ENCODE results near the gene CDH6.
"Not testable (repeated sequence)": the region's sequence is repeated elsewhere in the genome, so short reads cannot be mapped to it uniquely, and the experiment has no call there.

CDH6 gene

DNA sequence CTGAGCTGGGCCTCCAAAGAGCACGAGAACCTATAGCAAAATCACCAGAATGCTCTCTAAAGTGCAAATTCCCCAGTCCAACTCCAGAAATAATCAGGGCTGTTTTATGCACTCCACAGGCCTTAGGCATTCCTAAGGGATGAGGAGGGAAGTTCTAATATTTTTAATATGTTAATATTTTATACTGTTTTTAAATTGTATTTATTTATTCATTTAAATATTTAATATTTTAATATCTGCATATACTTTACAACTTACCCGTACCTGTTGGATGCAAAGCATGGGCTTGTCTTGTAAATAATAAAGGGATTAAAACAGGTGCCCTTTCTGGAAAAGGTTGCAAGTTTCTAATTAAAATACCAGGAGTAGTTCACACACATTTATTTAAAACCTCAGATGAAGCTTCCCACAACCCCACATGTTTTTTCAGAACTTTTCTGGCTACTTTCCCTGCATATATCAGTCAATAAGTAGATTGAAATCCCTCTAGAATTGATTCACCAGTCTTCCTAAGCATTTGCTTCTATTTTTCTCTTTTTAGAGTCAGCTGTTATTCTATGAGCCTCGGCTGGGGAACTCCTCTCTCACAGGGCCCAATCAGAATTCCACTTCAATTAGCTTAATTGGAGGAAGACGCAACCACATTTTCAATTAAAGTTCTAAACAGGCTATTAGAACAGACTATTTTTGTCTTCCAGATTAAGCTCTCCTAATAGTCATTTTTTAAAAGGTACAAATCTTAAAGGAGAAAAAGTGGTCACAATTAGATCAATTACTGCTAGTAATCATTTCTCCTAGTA is 140.8 kb downstream of the CDH6 start:
- DNase-seq = no peak

DNA sequence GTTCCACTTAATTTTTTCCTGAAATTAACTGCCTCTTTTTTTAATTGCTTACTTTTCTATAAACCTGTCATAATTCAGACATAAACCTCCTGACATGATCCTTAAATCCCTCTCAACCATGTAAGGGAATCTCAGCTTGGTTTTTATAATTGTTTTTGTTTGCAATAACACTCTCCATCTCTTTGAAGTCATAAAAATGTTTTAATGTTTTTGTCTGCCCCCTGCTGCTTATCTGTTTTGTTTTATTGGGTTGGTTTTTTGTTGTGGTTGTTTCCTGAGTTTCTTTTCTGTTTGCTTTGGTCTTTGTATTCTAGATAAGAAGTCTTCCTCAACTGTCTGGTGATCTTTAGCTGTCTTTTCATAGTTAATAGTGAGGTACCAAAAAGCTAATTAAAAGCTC is 142.0 kb downstream of the CDH6 start:
- DNase-seq = no peak

DNA sequence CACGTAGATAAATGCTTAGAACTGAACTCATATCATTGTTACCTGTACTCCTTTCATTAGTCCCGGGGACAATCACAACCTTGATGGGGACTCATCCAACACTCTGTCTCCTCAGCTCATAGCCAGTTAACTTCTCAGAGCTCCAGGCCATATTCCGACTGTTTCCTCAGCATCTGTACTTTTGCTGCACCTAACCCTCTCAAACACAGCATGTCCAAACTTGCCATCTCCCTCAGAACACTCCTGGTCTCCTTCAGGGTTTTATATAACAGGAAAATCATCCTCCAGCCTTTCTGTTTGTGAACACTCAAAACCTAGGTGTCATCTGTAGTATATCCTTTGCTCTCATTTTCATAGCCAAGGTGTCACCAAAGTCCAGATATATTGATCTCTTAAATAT is 150.5 kb downstream of the CDH6 start:
- DNase-seq = no peak

DNA sequence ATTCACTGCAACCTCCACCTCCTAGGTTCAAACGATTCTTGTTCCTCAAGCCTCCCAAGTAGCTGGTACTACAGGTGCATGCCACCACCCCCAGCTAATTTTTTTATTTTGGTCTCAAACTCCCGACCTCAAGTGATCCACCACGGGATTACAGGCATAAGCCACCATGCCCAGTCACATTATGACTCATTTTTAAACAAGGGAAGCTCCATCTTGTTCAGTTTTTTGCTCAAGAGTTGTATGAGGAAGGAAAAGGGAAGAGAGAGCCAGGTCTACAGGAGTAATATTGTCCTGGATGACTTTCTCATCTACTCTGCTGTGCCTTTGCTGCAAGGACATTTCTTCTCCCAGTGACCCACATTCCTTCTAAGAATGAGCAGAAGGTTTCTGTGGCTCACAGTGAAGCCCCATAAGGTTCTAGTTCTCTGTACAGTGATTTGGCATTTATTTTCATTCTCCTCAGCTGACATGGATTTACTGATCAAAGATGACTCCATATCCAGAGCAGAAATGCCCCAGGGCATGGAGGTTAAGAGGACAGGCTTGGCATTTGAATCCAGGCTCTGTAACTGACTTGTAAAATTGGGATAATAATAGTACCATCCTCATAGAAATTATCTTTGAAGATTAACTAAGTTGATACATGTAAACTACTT is 153.5 kb downstream of the CDH6 start:
- no peak for DNase-seq

DNA sequence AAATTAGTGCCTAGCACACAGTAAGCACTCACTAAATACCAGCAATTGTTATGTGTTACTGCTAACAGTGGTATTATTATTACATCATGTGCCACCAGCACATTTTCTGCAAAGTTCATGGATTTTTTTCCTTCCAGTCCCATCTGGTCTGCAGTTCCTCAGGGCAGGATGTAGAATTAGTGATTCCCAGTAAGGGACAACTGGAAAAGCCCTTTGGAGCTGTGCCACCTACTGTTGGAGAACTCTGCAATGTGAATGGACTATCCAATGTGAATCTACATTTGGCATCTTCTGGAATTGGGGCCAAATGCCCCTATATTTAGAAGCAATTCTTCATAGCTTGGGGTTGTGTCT is 154.0 kb downstream of the CDH6 start:
- DNase-seq = no peak

DNA sequence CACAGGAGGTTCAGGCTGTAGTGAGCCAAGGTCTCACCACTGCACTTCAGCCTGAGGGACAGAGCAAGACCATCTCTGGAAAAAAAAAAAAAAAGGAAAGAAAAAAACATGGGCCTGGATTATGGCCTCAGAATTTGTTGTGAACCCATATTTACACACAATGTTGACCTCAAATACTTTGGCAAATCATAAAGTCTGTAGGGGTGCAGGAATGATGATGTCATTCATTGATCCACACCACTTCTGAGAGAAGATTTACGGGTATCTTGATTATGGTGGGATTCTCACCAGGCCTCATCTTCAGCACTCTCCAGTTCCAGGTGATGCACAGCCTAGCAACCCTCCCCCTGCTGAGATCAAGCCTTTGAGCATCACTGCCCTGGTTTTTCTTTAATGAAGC is 156.9 kb downstream of the CDH6 start:
- DNase-seq = no peak

DNA sequence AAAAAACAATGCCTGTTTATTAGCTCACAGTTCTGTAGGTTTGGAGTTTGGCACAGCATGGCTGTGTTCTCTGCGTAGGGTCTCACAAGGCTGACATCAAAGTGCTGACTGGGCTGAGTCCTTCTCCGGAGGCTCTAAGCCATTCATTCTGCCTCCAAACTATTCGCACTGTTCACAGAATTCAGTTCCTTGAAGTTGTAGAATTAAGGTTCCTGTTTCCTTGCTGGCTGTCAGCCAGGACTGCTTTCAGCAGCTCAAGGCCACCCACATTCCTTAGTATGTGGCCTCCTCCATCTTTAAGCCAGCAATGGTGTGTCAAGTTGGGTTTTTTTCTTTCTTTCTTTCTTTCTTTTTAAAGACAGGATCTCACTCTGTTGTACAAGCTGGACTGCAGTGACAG is 161.9 kb downstream of the CDH6 start:
- DNase-seq = no peak

DNA sequence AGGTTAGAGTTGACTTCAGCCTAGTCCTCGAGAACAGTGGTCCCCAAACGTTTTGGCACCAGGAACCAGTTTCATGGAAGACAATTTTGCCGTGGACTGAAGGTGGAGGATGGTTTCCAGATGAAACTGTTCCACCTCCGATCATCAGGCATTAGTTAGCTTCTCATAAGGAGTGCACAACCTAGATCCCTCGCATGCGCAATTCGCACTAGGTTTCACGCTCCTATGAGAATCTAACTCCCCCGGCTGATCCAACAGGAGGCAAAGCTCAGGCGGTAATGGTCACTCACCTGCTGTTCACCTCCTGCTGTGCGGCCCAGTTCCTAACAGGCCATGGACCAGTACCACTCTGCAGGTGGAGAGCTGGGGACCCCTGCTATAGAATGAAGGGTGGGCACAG is 163.6 kb downstream of the CDH6 start:
- DNase-seq = no peak

DNA sequence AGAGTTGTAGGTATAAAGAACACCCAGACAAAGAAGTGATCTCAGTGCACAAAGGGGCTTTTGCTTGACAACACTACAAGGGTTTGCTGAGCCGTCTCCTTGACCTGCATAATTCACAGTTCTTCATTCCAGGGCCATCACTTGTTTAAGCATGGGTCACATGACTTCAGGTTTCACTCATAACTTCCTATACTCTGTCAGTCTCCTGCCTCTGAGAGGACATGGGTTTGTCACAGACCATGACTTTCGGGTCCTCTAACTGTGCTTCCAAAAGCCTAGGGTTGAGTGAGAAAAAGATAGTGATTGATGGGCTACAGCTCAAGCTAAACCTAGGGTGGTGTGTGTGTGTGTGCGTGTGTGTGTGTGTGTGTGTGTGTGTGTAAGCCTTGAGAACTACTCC is 166.4 kb downstream of the CDH6 start:
- DNase-seq = no peak

DNA sequence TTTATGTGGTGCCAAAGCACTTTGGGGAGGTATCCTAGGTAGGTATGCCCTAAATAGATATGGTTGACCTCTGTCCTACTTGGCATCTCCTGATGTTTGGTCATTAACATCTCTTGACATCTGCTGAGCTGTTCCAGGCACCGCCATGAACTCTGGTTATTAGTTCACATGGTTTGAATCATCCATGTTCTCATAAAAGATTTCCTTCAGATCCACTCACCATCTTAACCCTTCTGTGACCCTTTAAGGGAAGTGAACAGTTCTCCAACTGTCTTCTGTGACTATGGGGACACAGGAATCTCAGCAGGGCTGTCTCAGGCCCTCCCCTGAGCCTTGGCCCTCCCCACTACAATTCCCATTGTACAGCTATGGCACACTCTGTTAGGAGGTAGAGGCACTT is 167.7 kb downstream of the CDH6 start:
- DNase-seq = no peak

DNA sequence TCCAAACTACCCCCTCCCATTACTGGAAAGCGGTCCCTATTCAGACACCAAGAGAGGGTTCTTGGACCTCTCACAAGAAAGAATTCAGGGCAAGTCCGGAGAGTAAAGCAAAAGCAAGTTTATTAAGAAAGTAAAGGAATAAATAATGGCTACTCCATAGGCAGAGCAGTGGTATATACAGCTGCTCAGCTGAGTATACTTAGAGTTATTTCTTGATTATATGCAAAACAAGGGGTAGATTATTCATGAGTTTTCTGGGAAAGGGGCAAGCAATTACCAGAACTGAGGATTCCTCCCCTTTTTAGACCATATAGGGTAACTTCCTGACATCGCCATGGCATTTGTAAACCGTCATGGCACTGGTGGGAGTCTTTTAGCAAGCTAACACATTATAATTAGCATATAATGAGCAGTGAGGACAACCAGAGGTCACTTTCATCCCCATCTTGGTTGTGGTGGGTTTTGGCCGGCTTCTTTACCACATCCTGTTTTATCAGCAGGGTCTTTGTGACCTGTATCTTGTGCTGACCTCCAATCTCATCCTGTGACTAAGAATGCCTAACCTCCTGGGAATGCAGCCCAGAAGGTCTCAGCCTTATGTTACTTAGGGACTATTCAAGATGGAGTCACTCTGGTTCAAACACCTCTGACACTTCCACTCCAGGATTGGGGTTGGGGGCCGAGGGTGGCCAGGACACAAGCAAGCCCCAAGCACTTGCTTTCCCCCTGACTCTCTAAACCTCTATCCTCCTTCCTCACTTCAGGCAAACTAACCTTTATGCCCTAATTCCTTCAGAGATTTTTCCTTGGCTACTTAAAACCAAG is 168.4 kb downstream of the CDH6 start:
- not testable (repeated sequence) for DNase-seq

DNA sequence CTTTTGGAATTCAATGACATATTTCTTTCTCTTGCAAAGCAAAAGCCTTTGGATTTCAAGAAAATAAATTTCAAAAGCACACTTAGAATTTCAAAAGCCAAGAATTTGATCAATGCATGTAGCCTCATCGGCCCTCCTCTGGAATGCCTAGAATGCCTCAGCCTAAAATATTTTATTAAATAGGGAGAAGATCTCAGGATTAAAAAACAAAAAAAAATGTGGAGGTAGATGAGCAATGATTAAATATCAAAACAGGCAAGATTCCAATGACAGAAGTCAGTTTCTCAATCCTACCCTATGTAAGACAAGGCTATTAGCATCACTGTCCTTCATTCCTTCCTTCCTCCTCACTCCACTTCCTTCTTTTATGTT is 169.0 kb downstream of the CDH6 start:
- no peak for DNase-seq

DNA sequence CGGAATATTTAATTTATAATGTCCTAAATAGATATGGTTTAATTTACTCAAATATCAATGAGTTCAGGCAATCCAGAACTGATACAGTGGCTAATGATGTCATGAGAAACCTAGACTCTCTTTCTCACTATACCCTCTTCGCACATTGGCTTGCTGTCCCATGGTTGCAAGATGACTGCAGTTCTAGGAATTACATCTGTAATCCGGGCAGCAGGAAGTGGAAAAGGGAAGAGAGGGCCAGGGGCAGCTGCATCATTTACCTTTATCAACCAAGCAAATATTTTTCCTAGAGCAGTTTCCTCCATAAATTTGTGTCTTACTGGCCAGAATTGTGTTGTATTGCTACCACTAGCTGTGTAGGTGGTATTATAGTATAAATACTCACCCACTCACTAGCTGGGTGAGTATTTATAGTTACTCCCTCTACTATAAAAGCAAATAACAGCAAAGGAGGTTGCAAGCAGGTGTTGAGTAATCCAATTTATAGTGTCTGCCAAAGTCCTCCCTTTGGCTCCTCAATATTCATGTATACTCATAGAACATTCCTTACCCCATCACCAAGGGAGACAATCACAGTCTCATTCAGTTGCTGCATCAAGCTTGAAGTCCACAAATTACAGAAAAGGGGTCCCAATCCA is 169.6 kb downstream of the CDH6 start:
- no peak for DNase-seq

DNA sequence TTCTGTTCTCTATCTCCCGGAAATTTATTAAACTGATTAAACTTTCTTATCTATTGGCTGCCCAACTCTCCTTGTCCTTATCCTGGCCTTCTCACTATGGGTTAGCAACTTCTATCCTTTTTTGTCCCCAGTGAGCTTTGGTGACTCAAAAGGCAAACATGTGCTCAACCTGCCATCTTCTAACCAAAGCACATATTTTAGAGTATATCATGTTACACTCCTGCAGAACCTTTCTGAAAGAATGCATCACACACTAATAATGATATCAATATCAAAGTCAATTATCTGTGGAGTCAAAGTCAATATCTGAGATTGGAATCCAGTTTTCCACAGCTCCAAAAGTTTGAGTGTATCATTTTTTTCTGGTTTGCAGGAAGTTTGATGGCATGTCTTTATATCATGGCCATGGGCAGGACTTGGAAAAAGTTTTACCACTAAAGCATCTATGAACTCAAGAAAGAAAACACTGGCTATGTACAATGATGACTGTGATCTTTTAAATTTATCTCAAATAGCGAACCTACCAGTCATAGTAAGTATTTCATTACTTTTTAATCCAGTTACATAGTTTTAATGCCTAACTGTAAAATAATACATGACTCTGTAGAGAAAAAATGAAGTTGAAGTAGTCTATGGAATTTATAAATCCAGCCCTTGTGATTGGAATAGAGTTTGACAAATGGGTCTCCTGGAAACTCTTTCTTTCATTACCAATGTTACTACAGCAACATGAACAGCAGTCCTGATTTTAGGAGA is 171.6 kb downstream of the CDH6 start:
- DNase-seq = no peak

DNA sequence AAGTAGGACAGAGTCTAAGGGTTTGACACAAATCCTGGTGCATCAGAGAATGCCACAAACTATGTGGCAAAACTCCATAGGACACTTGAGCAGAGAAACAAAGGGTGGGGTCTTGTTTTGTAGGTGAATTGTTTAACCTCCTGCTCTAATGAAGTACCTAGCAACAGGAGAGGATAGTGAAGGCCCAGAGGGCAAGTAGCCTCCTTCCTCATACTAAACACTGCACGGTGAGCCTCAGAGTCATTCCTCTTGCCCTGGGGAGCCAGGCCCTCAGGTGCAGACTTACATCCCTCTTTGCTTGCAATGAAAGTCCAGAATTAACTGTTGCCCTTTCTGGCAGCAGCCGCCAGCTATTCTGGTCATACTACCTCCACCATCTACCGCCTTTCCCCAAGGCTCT is 172.3 kb downstream of the CDH6 start:
- DNase-seq = no peak

DNA sequence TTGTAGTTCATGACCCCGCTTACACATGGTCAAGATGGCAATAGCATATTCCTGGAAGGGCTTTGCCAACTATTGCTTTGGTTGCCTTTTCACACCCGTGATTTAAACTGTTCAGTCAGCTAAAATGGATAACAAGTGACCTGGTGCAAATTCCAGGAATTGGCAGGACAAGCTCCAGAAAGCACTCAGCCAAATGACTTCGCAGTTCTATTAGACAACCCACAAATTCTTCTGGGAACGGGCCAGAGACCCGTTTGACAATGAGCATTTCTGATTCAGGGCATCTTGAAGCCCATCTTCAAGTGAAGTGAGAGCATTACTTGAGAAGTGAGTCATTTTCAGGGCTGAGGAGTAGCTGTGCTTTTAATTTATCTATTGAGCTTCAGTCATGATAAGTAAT is 173.5 kb downstream of the CDH6 start:
- no peak for DNase-seq

DNA sequence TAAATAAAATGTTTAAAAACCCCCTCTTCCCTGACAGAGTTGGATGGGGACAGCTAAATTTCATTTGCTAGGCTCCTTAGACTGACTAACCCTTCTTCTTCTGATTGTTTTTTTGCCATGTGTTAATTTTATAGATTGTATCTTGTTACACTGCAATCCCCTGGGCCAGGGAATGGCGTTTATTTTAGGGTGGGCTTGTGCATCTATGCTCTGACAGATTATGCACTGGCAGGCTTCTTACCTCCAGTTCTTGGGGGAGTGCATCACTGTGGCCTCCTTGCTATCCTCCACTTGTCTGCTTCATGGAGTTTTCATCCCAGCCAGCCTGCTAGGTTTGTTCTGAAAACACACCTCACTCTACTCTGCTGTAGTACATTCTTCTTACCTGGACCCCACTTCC is 178.6 kb downstream of the CDH6 start:
- DNase-seq = no peak

DNA sequence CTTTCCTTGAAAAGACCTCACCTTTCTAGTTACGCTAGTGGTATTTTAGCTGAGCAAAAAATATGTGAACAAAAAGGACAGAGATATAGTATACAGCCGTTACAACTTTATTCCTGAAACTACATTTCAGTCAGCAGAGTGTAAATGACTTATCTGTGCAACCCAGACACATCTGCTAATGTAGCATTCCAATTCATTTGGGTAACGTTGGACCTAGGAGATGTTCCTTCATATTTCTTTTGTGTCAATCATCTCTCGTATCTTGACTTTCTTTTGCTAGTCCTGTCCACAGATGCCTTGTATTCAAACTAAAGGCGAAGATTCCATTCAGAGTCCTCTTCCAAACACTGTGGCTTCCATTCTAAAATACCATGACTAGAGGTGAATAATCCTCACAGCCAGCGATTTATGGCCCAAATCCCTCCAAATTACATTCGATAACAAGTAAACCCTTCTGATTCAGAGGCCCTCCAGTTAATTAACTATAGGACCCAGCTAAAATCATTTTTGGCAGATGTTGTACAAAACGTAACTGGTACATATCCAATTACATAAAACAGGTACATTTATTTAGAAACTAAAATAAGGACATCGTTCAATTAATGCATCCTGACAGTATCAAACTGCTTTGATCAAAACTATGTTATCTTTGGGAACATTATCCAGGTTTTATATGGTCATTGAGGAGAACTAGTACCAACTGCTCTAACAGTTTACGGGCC is 182.7 kb downstream of the CDH6 start:
- DNase-seq = no peak

DNA sequence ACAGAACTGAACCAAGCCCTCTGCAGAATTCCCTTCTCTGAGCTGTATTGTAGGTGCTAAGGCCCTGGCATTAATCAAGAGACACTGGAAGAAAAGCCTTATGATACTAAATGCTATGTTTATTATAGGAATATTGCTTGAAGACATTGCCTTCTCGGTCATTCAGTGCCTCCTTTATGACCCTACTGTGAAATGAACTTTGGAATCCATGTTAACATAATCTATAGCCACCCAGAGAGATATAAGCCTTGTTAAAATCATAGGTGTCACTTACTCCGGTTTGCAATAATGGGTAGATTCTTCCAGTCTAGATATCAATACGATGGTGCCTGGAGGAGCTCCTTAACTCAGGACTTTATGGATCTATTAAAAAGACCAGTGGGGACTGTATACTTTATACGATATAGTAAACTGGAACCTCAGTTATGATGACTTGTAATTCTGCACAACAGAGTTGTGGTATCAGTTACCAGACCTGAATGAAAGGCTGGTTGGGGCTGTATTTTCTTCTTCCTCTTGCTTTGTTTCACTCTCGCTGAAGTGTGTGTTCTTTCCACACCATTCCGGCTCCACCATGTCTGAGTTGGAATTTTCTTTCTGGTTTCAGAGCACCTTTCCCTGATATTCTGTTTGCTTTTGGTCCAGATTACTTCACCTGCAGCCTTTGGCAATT is 183.9 kb downstream of the CDH6 start:
- DNase-seq = no peak

DNA sequence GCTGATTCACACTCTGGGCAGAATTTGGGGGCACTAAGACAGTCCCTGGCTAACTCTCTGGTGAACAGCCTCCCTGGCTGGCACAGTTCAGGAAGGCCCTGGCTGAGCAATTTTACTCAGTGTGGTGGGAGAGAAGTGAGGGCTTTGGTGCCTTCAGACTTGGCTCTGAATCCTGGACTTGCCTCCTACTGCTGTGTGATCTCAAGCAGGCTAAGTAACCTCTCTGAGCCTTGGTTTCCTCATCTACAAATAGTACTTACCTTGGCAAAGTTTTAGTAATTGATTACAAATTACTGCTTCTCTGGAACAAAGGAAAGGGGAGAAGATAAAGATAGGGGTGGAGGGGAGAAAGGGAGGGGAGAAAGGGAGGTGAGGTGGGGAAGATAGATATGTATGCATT is 184.7 kb downstream of the CDH6 start:
- DNase-seq = no peak

Data from effector CD8-positive, alpha-beta T cell (primary cell).